GF-D8 (cell line): Measurements from ENCODE around the gene SLC47A1.
"Not testable (repeated sequence)": the region's sequence is repeated elsewhere in the genome, so short reads cannot be mapped to it uniquely, and the experiment has no call there.

Source experiments
- DNase-seq: peaks from one replicate; lab custom pipeline; 2025; lab: John Stamatoyannopoulos, UW

Gene SLC47A1

DNA sequence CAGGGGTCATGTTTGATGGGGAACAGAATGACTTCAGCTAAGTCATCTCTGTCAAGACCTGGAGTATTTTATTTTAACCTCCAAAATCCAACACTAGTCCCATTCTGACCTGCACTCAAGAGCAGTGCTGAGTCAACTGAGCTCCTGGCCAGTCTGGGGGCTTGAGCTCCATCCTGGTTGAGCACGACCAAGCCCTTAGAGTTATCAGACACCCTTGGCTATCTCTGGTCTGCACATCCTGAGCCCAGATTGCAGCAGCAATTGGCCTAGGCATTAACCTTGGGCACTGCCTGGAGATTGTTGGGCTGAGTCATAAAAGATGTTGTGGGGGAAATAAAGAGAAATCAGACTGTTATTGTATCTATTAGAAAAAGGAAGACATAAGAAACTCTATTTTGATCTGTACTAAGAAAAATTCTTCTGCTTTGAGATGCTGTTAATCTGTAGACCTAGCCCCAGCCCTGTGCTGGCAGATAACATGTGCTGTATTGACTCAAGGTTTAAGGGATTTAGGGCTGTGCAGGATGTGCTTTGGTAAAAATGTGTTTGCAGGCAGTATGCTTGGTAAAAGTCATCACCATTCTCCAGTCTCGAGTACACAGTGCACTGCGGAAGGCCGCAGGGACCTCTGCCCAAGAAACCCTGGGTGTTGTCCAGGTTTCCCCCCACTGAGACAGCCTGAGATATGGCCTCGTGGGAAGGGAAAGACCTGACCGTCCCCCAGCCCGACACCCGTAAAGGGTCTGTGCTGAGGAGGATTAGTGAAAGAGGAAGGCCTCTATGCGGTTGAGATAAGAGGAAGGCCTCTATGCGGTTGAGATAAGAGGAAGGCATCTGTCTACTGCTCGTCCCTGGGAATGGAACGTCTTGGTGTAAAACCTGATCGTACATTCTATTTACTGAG is 14.0 kb upstream of the SLC47A1 start:
- DNase-seq = peak; percentile 52

DNA sequence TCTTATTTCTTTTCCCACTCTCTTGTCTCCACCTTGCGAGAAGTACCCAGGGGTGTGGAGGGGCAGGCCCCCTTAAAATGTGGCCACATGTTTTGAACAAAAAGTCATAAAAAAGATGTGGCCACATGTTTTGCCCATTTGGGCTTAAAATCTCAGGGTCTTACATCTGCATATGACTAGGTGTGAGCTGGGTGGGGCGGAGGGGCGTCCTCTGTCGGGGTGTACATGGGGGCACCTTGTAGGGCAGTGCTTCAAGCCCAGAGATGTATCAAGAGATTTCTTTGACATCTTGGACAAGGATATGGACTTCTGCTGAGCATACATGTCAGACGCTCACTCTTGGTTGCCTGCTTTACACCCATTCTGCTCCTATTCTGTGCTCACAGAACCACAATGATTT is 13.0 kb upstream of the SLC47A1 start:
- no peak for DNase-seq

DNA sequence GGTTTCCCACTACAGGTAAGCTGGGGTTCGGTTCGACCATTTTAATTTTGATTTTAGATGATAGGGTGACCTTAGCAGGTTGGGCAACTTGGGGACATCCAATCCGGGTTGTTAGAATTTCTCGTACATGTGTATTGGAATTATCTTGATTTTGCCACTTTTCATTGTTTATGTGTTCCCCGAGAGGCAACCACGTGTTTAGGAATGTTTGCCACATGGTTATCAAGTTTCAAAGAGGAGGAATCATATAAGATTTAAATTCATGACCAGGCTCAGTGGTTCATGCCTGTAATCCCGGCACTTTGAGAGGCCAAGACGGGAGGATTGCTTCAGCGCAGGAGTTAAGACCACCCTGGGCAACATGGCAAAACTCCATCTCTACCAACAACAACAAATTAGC is 10.0 kb upstream of the SLC47A1 start:
- DNase-seq = no peak

DNA sequence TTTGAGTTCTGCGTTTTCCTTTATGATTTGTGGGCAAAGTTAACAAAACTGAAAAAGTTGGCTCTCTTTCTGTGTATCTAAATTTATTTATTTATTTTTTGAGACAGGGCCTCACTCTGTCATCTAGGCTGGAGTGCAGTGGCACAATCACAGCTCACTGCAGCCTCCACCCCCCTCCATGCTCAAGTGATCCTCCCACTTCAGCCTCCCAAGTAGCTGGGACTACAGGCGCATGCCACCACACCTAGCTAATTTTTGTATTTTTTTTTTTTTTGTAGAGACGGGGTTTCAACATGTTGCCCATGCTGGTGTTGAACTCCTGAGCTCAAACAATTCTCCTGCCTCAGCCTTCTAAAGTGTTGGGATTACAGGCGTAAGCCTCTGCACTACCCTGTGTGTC is 6.7 kb upstream of the SLC47A1 start:
- not testable (repeated sequence) for DNase-seq

DNA sequence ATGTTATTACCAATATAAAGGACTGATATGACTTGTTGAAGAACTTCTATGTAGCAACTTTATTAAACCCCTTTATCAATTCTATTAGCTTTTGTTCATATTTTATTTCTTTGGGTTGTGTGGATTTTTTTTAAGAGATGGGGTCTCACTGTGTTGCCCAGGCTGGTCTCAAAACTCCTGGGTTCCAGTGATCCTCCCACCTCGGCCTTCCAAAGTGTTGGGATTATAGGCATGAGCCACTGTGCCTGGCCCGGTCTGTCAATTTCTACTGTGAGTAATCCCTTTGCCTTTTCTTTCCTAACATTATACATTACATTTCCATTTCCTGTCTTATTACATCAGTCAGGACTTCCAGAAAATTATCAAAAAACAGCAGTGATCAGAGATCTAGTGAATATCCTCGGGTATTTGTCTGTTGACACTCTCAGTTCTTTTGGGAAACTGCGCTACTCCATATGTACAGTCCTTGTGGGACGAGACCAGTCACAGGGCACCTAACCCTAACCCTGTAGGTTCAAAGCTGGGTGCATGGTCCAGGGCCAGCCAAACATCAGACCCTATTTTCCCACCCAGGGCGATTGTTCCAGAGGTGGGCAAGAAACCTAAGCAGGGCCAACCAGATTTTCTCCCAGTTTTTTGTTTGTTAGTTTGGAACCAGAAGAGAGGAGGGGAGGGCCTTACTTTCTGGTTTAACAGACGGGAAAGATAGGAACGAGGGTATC is 1.7 kb upstream of the SLC47A1 start:
- DNase-seq = no peak

DNA sequence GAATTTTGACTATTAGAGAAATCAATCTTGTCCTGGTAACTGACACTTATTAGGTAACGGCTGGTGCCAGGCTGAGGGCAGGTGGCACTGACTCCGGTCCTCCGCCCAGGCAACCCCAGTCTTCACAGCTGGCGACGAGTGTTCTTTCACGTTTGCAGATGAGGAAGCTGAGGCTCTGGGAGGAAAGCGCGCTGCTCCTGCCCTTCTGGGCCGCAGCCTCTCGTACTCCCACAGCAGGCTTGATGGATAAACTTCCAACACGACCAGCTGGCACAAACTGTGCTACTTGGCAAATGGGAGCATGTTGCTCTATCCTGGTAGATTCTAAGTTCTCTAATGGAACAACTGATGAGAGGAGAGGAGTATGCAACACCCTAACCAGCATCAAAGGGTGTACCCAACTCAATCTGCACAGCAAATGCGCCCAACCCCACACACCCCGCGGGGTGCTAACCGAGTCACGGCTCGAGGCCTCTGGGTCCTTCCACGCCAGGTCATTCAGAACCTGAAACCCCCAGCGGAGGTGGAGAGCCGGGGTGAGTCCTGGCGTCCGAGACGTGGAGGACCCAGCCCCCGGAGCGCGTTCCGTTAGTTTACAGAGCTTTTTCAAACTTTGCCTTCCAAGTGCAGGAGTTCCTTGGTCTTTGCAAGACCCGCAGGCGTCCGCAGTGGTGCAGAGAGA is 477 bp upstream of the SLC47A1 start:
- DNase-seq = no peak

DNA sequence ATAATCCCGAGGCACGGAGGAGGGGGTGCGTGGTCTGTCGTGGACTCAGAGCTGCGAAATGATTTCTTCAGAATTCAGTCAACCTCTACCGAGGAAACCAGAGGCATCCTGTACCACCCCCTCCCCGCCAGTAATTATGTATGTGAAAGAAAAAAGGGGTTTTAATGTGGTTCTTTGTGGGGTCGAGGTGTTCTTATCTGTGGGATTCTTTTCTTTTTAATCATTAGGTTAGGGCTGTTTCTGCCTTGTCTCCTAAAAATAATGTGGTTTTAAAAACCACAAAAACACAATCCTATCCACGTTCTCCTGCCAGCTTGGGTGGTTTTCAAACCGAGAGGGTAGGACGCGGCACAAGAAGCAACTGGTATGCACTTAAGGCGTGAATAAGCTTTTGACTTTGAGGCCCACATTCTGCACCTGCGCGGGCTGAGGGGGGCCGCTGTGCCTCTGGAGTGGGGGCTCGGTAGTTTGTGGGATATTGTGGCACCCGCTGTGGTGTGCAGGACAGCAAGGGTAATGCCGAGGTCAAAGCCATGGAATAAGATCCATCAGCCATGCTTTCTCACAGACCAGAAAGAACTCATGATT is 1.0 kb downstream of the SLC47A1 start:
- DNase-seq = no peak

DNA sequence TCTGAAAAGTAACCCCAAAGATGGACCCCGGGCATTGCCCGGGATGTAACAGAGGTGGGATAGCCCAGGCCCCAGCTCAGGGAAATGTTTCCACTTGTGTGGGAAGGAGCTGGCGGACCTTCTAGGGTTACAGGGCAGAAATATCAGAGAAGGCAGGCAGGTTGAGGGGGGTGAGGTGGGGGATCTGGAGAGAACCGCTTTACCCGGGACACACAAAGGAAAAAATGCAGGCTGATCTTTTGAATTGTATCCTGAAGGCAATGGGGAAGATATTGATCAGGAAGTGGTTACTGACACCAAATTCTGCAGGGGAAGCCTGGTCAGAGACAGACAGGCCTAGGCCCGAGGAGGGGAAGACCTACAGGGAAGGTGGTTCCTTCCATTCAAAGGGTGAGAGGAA is 3.5 kb downstream of the SLC47A1 start:
- no peak for DNase-seq

DNA sequence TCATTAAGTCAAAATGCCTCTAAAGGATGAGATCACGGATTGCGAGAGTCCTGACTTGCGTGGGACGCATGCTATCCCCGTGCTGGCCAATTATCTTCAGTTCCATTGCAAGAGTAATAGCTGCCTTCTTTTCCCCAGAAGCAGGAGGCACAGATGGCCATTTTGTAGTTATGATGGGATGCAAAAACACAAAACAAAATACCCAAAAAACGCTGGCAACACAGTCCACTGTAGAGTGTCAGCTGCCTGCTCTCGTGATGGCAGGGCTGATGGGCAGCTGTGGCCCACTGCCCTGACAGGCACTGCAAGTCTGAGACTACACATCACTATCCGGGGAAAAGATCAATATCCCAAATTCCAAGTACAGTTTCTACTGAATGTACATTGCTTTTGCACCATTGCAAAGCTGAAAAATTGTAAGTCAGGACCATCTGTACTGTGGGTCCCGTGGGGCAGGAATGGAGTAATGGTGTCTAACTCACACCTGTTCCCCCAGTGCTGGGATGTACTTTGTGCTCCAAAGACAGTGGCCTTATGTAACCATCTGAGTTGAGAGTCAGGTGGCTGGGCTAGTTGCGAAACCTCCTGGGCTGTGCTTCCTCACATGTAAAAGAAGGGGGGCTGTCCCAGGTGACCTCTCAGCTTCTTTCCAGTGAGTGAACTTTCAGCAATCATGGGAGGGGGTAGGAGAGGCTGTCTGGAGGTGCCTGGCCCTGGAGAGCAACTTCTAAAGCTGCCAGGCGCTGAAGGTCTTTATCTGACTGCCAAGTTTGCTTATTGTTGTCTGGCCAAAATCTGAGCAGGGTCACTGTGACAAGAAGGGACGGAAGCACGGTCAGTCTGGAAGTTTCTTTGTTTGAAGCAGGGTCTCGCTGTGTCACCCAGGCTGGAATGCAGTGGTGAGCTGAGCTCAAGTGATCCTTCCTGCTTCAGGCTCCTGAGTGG is 4.7 kb downstream of the SLC47A1 start:
- DNase-seq = no peak

DNA sequence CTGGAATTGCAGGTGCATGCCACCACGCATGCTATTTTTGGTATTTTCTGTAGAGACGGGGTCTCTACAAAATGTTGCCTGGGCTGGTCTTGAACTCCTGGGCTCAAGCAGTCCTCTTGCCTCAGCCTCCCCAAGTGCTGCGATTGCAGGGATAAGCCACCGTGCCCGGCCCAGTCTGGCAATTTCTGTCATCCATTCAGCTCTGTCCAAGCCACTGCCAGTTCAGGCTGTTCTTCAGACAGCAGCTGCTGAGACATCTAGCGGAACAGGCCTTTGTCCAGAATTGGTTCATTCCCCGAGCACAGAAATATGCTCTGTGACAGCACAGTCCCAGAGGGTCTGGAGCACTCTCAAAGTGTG is 5.4 kb downstream of the SLC47A1 start:
- DNase-seq = no peak

DNA sequence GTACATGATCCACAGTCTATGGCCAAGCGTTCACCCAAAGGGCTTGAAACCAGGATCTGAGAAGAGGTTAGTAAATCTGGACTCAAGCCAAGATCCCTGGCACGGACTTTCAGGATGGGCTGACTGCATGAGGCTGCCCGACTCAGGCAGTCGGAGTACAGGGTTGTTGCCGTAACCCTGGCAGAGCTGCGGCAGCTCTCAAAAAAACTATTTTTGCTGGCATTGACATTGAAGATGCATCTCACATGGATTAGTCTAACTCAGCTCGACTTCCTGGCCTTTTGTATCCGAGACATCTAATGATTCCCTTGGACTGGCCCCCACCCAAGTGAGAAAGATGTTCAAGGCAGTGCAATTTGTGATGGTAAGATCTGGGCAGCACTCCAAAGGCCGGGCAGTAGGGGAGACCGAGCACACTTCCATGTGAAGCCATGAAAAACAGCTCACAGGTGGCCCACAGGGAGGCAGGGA is 6.2 kb downstream of the SLC47A1 start:
- DNase-seq = no peak

DNA sequence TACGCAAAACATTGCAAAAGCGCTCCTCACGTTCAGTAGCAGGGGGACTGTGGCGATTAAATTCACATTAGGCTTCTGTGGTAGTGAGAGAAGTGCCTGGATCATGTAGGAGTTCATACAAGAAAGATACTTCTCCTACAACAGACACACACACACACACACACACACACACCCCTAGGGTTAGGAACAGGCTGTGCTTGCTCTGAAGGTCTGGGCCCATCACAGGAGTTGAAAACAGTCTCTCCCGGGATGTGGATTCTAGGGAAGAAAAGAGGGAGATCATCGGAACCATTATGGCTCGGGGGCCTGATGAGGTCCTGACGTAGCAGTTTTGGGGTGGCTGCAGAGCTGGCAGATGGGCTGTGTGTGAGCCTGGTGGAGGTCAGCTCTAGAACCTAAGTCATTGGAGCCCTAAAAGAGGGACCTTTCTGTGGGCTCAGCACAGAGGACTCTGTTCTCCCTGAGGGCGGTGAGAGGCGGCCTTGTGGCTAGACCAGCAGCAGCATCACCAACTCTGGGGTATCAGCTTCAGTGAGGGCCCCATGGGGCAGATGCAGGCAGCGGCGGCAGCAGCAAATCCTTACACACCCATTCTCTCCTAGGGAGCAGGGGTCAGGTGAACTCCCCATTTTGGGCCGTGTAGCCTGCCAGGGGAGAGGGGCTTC is 7.2 kb downstream of the SLC47A1 start:
- no peak for DNase-seq

DNA sequence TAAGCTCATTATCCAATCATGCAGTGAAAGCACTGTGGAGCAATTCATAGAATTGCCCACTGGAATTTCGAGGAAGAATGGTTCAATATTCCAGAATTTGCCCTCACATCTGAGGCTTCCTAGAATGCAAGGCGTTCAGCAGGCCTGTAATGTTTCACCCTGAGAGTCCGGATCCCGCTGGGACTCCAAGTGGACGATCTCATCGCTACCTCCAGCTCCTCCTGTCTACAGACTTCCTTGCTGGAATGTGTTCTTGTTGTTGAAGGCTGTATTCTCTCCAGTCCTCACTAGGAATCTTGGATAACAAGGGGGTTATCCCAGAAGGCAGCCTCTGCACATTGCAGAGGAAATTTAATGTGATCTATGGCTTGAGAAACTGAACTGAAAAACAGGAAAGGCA is 7.8 kb downstream of the SLC47A1 start:
- DNase-seq = no peak

DNA sequence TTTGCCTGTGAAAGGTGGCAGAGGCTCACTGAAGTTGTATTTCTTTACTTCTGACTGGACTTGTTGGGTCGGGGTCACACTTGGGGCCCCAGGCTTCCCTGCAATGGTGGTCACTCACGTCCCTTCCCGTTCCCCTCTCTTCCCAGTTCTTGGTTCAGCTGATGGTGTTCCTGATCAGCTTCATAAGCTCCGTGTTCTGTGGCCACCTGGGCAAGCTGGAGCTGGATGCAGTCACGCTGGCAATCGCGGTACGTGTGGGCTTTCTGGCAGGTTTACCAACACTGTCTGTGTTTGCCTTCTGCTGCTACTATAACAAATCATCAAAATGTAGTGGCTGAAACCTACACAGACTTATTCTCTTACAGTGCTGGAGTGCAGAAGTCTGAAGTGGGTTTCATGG is 8.6 kb downstream of the SLC47A1 start:
- no peak for DNase-seq

DNA sequence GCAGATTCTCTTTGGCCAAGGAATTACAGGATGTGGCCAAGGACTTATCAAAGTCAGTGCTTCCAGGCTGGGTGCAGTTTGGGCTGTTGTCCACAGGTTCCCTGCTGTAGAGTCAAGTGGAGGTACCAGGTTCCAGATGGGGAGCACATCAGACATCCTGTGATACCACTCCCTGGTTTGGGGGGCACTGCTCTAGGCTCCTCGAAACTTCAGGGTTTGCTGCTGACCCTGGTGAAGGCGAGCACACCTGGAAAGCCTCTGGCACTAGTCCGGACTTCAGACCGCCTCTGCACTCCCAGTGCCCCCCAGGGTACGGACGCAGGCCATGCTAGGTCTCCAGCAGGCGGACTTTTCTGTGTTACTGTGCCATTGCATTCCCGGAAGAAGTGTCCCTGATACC is 10.7 kb downstream of the SLC47A1 start:
- no peak for DNase-seq

DNA sequence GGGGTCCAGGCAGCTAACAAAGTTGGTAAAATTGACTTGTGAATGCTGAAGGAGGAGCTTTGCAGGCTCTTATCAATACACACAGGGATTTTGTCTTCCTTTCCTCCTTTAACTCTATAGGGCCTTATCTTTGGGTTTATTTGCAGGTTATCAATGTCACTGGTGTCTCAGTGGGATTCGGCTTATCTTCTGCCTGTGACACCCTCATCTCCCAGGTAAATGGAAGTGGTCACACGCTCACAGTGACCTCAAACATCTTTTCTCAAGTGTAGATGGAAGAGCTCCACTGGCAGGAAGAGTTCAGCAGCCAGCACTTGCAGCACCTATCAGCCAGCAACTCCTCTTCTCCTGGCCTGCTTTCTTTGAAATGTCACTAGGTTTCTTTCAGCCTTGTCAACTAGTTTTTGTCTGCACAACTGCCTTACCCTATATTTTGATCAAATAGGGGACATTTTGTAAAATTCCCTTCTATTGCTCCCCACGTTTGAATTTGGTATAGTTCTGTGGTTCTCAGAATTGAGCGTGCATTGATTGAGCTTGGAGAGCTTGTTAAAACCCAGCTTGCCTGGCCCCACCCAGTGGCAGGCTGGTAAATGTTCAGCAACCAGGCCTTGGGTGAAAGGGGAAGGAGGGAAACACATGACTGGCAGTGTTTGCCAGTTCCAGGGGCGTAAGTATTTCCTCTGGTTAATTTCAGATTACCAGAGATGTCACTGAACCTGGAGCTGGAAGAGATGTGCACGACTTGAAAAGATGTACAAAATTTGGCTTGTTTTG is 12.8 kb downstream of the SLC47A1 start:
- DNase-seq = no peak

DNA sequence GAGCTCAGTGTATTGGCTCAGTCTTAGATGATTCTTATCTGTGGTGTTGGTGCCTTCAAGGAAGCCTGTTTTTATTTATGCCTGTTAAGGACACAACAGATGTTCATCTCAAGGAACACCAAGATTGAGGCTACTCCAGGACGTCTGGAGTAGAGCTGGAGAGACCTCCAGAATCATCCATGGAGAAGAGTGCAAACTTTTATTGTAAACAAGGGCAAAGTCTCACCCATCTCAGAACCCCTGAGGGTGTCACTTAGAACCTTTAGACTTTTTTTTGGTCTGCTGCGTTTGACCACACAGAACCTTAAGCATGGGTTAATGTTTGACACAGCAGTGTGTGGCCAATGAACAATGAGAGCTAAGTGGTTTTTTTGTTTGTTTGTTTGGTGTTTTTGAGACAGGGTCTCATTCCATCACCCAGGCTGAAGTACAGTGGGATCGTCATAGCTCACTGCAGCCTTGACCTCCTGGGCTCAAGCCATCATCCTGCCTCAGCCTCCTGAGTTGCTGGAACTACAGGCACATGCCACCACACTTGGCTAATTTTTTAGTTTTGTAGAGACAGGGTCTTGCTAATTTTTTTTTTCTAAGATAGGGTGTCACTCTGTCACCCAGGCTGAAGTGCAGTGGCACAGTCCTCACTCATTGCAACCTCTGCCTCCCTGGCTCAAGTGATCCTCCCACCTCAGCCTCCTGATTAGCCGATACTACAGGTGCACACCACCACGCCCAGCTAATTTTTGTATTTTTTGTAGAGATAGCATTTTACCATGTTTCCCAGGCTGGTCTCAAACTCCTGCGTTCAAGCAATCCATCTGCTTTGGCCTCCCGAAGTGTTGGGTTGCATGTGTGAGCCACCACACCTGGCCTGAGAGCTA is 16.3 kb downstream of the SLC47A1 start:
- no peak for DNase-seq

DNA sequence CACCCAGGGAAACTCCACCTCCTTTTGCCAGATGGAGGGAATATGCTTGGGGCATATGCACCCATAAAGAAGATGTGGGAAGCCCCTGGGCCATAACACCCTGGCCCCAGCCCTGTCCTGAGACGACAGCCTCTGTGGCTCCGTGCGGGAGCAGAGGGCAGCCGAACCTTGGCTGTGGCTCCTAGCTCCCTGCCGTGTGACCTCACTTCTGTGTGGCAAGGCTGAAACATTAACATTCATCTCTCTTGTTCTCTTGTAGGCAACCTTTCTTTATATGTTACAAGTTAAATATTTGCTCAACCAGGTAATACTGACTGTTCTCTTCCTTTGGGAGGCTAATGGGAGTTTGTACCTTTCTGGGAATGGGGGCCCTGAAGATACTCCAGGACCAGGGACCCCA is 17.5 kb downstream of the SLC47A1 start:
- no peak for DNase-seq

DNA sequence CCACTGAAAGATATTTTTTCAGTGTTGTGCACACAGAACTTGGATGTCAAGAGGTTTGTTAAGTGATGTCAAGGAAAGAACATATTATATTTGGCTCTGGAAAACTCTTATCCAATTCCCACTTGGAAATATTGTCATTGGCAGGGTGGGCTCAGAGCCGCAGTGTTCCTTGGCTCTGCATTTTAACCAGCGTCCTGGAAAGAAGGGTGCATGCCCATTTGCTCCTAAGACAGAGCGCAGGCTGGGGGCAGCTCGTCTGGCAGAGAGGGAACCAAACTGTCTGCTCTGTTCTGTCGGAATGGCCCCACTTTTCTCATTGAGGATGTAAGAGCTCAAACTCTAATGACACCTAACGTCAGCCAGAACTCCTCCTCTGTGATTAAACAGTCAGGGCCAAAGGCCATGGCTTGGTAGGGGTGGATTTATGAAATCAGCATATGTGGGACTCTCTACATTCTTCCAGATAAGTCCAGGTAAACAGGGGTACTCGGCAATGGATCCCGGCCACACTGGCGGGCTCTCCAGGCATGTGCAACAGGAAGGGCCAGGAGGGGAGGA is 18.0 kb downstream of the SLC47A1 start:
- DNase-seq = no peak
